ENCODE measurements around the gene TNFRSF9. TPM values are rescaled to one million over a fixed set of nuclear protein-coding genes. Genes with fewer than 3 reads are reported as not detected.

The TNFRSF9 gene
- total RNA-seq, 1 experiment from 2014 or later: not detected

GRCh38 chr1:7922301-7922700 lies 18.3 kb downstream of the TNFRSF9 start (continued):
- TF ChIP-seq TCF7 (CRISPR knock-in tag; IDR thresholded peaks at IDR 0.05; ENCODE audit: low read depth) (no peak), NR2C2 (CRISPR knock-in tag; IDR thresholded peaks at IDR 0.05) (no peak), ZBTB21 (CRISPR knock-in tag; IDR thresholded peaks at IDR 0.05; ENCODE audit: borderline replicate concordance) (no peak), STAT6 (CRISPR knock-in tag; conservative IDR thresholded peaks at IDR 0.05; ENCODE audit: low read depth) (no peak)

- H3K9me3 Mint-ChIP-seq: no peaks in the 10 kb centered on the region
- DNase-seq (ENCODE audit: low spot score) (no peak), ATAC-seq (no peak)
- POLR2A ChIA-PET: no interaction called here
- CTCF ChIA-PET: no interaction called here
- no peaks in the 10 kb centered on the region for H3K27me3 Mint-ChIP-seq (ENCODE audit: low read depth)
- H3K27ac Mint-ChIP-seq: no peak overlapping the region
- no peaks in the 10 kb centered on the region for H3K36me3 Mint-ChIP-seq
- TF ChIP-seq, protein P1, sequence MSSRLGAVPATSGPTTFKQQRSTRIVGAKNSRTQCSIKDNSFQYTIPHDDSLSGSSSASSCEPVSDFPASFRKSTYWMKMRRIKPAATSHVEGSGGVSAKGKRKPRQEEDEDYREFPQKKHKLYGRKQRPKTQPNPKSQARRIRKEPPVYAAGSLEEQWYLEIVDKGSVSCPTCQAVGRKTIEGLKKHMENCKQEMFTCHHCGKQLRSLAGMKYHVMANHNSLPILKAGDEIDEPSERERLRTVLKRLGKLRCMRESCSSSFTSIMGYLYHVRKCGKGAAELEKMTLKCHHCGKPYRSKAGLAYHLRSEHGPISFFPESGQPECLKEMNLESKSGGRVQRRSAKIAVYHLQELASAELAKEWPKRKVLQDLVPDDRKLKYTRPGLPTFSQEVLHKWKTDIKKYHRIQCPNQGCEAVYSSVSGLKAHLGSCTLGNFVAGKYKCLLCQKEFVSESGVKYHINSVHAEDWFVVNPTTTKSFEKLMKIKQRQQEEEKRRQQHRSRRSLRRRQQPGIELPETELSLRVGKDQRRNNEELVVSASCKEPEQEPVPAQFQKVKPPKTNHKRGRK (CRISPR knock-in tag; IDR thresholded peaks at IDR 0.05; ENCODE audit: borderline replicate concordance): no peak
- TF ChIP-seq E2F5 (CRISPR knock-in tag; IDR thresholded peaks at IDR 0.05): no peak
- TF ChIP-seq FOXP4 (CRISPR knock-in tag; IDR thresholded peaks at IDR 0.05): no peak
- no peak for TF ChIP-seq TCF7 (CRISPR knock-in tag; IDR thresholded peaks at IDR 0.05; ENCODE audit: low read depth)
- TF ChIP-seq NR3C1 (CRISPR knock-in tag; conservative IDR thresholded peaks at IDR 0.05; ENCODE audit: low read depth): no peak
- TF ChIP-seq ZNF423 (CRISPR knock-in tag; IDR thresholded peaks at IDR 0.05): no peak
- TF ChIP-seq CREB1 (CRISPR knock-in tag; IDR thresholded peaks at IDR 0.05): no peak
- no peak for TF ChIP-seq SMAD4 (CRISPR knock-in tag; IDR thresholded peaks at IDR 0.05)
- no peak for TF ChIP-seq RELA (CRISPR knock-in tag; IDR thresholded peaks at IDR 0.05; ENCODE audit: borderline replicate concordance)
- TF ChIP-seq, protein P2, sequence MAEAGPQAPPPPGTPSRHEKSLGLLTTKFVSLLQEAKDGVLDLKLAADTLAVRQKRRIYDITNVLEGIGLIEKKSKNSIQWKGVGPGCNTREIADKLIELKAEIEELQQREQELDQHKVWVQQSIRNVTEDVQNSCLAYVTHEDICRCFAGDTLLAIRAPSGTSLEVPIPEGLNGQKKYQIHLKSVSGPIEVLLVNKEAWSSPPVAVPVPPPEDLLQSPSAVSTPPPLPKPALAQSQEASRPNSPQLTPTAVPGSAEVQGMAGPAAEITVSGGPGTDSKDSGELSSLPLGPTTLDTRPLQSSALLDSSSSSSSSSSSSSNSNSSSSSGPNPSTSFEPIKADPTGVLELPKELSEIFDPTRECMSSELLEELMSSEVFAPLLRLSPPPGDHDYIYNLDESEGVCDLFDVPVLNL (CRISPR knock-in tag; IDR thresholded peaks at IDR 0.05; ENCODE audit: borderline replicate concordance, low read depth): no peak
- TF ChIP-seq, protein P3, sequence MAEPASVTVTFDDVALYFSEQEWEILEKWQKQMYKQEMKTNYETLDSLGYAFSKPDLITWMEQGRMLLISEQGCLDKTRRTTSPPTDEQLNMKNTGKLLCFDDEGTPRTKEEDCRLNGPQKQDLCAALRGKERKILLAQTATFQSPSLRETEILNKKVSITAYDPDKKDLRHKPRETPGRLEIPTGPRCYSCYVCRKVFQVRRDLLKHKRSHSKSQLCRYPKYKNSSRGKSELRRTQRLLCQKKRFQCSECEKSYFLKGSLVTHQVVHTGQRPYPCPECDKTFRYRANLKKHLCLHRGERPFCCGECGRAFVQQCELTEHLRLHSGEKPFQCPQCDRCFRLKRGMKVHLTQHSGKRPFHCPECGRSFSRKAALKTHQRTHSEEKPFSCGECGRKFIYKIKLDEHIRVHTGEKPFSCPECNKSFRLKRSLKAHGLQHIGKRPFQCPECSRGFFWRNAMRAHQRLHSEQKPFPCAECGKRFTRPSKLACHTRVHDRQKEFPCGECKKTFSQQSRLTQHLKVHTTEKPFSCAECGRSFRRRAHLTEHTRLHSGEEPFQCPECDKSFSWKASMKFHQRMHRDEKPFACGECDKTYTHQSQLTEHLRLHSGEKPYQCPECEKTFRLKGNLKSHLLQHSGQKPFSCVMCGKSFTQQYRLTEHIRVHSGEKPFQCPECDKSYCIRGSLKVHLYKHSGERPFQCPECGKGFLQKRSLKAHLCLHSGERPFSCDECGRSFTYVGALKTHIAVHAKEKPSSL (CRISPR knock-in tag; conservative IDR thresholded peaks at IDR 0.05): no peak
- no peak for TF ChIP-seq ZNF671 (CRISPR knock-in tag; IDR thresholded peaks at IDR 0.05)
- no peak for TF ChIP-seq ZNF138 (CRISPR knock-in tag; conservative IDR thresholded peaks at IDR 0.05)
- TF ChIP-seq ETV6 (CRISPR knock-in tag; IDR thresholded peaks at IDR 0.05): no peak
- TF ChIP-seq ATF3 (CRISPR knock-in tag; conservative IDR thresholded peaks at IDR 0.05): no peak
- no peak for TF ChIP-seq IRF2 (CRISPR knock-in tag; IDR thresholded peaks at IDR 0.05; ENCODE audit: borderline replicate concordance, low read depth)
- TF ChIP-seq NFATC4 (CRISPR knock-in tag; IDR thresholded peaks at IDR 0.05): no peak
- no peak for TF ChIP-seq HMGA2 (CRISPR knock-in tag; IDR thresholded peaks at IDR 0.05)
- no peak for TF ChIP-seq SP1 (CRISPR knock-in tag; conservative IDR thresholded peaks at IDR 0.05)
- H3K4me3 Mint-ChIP-seq: no peak overlapping the region
- H3K4me1 Mint-ChIP-seq: no peaks in the 10 kb centered on the region
Measured at GRCh38 chr1:7921796-7922195, 18.8 kb downstream of the TNFRSF9 start.
